ENCODE results near the gene GTPBP2. TPM values are rescaled to one million over a fixed set of nuclear protein-coding genes. Genes with fewer than 3 reads are reported as not detected.

The GTPBP2 gene
- total RNA-seq, 1 donor from 2014 or later: 176 TPM

GRCh38 chr6:43582911-43583310, 46.2 kb downstream of the GTPBP2 start:
- H3K4me3 ChIP-seq (ENCODE audit: low read depth, low read length): no peak overlapping the region
- no peaks in the 10 kb centered on the region for H3K27me3 ChIP-seq (ENCODE audit: control insufficient read depth, insufficient read depth, low read length)
- TF ChIP-seq CTCF (IDR thresholded peaks at IDR 0.05; ENCODE audit: insufficient read depth, low read length, severe bottlenecking): no peak
- no peak for DNase-seq (ENCODE audit: low read depth)
- peaks cover 26% of the 10 kb centered on the region for H3K36me3 ChIP-seq (ENCODE audit: control insufficient read depth, insufficient read depth, low read length)
- no peak for FAIRE-seq

- TF ChIP-seq CTCF (IDR thresholded peaks at IDR 0.05; ENCODE audit: insufficient read depth, low read length, severe bottlenecking): no peak
- no peak overlapping the region for H3K4me3 ChIP-seq (ENCODE audit: low read depth, low read length)
- FAIRE-seq: no peak
- peak; percentile 17 for DNase-seq (ENCODE audit: low read depth)
- no peaks in the 10 kb centered on the region for H3K27me3 ChIP-seq (ENCODE audit: control insufficient read depth, insufficient read depth, low read length)
- peaks cover 11% of the 10 kb centered on the region for H3K36me3 ChIP-seq (ENCODE audit: control insufficient read depth, insufficient read depth, low read length)
Observed at GRCh38 chr6:43579171-43579570, 49.9 kb downstream of the GTPBP2 start.

DNA sequence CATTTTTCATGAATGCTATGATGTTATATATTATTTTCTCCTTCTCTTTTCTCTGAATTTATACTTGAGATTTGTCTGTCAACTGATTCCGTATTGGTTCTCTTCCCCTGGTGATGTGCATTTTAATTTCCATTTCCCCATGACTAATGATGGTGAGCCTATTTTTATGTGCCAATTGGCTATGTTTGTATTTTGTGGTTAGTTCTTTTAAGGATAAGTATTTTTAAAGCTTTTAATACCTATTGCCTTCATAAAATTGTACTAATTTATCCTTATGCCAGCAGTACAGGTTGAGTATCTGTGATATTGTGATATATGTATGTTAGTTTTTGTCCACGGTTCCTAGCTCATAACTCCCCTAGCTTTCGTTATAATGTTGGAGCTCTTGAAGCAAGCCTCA, 50.3 kb downstream of the GTPBP2 start:
- no peak for TF ChIP-seq CTCF (IDR thresholded peaks at IDR 0.05; ENCODE audit: insufficient read depth, low read length, severe bottlenecking)
- no peaks in the 10 kb centered on the region for H3K27me3 ChIP-seq (ENCODE audit: control insufficient read depth, insufficient read depth, low read length)
- H3K4me3 ChIP-seq (ENCODE audit: low read depth, low read length): no peak overlapping the region
- FAIRE-seq (no peak), DNase-seq (ENCODE audit: low read depth) (peak; percentile 3)
- peaks cover 10% of the 10 kb centered on the region for H3K36me3 ChIP-seq (ENCODE audit: control insufficient read depth, insufficient read depth, low read length)

- TF ChIP-seq CTCF (IDR thresholded peaks at IDR 0.05; ENCODE audit: insufficient read depth, low read length, severe bottlenecking): peak; percentile 40
- peak within 1 kb of the TSS; percentile 96 for H3K4me3 ChIP-seq (ENCODE audit: low read depth, low read length)
- FAIRE-seq (no peak), DNase-seq (ENCODE audit: low read depth) (peak; percentile 85)
- H3K36me3 ChIP-seq (ENCODE audit: control insufficient read depth, insufficient read depth, low read length): peaks cover 3% of the 10 kb centered on the region
- no peaks in the 10 kb centered on the region for H3K27me3 ChIP-seq (ENCODE audit: control insufficient read depth, insufficient read depth, low read length)
Observed at GRCh38 chr6:43575772-43576551, 53.1 kb downstream of the GTPBP2 start, which contains the start of the genes POLH and XPO5. Gene POLH (plus strand): TSS chr6:43576185. CDS start chr6:43582320, 6,135 bp downstream. Gene XPO5 (minus strand): TSS chr6:43576038. CDS start chr6:43575864, 174 bp downstream.

- FAIRE-seq: no peak
Observed at GRCh38 chr6:43575105-43575771, 53.8 kb downstream of the GTPBP2 start.

More at GRCh38 chr6:43575105-43575771, 53.8 kb downstream of the GTPBP2 start:
- Histone ChIP-seq H3K36me3 (ENCODE audit: control insufficient read depth, insufficient read depth, low read length) (peaks cover 3% of the 10 kb centered on the region), H3K4me3 (ENCODE audit: low read depth, low read length) (peak overlapping the region; percentile 96), H3K27me3 (ENCODE audit: control insufficient read depth, insufficient read depth, low read length) (no peaks in the 10 kb centered on the region)
- peak; percentile 15 for DNase-seq (ENCODE audit: low read depth)
- TF ChIP-seq CTCF (IDR thresholded peaks at IDR 0.05; ENCODE audit: insufficient read depth, low read length, severe bottlenecking): no peak
